Gastrocnemius medialis (tissue), 4 donors: ENCODE measurements around the gene ST6GALNAC4. TPM values are rescaled to one million over a fixed set of nuclear protein-coding genes. Genes with fewer than 3 reads are reported as not detected.

ENCODE experiments used
- ATAC-seq, 2 donors: fragments of 150-250 bp; one replicate each; pipeline ENCODE4 v1.9.1; 2016
- DNase-seq, 2 donors: peaks; one replicate each; pipeline ENCODE4 v3.0.0-alpha.2; 2019
- H3K27ac ChIP-seq, 4 donors: fragments of 200-600 bp; sonication (generic); 1 replicate in 1 of 4; 2 replicates in 3 of 4; pipeline ENCODE4 v1.5.1; 2016 to 2018; ENCODE audit warnings: mild to moderate bottlenecking in 2 of 4, moderate library complexity in 1 of 4
- H3K27me3 ChIP-seq, 3 donors: fragments of 200-600 bp; sonication (generic) in 2 of 3; 1 replicate in 1 of 3; 2 replicates in 2 of 3; pipeline versions ENCODE4 v1.5.1 to v1.6.0; 2016 to 2019; ENCODE audit warnings: mild to moderate bottlenecking in 1 of 3, moderate library complexity in 1 of 3
- H3K36me3 ChIP-seq, 2 donors: fragments of 200-600 bp; sonication (generic) in 1 of 2; one replicate each; pipeline ENCODE4 v1.5.1; 2017 to 2018
- H3K4me1 ChIP-seq, 2 donors: fragments of 200-600 bp; sonication (generic) in 1 of 2; one replicate each; pipeline ENCODE4 v1.5.1; 2016 to 2017; ENCODE audit warnings: mild to moderate bottlenecking in 2 of 2
- H3K4me3 ChIP-seq, 4 donors: fragments of 200-600 bp; sonication (generic) in 3 of 4; 1 replicate in 1 of 4; 2 replicates in 3 of 4; pipeline ENCODE4 v1.5.1; 2016 to 2019; ENCODE audit warnings: mild to moderate bottlenecking in 2 of 4
- H3K9me3 ChIP-seq, 3 donors: fragments of 200-600 bp; sonication (generic) in 2 of 3; 1 replicate in 1 of 3; 2 replicates in 2 of 3; pipeline ENCODE4 v1.5.1; 2016 to 2019
- CTCF ChIP-seq, 5 experiments: fragments of 450-650 bp in 3 of 5; fragments of 200-600 bp in 2 of 5; sonication (generic) in 2 of 5; IDR thresholded peaks in 4 of 5; conservative IDR thresholded peaks in 1 of 5; 1 replicate in 4 of 5; 2 replicates in 1 of 5; pipeline ENCODE4 v1.5.1; 2016 to 2019; ENCODE audit warnings: antibody characterized with exemption in 5 of 5, mild to moderate bottlenecking in 3 of 5, moderate library complexity in 3 of 5
- POLR2A ChIP-seq, 2 donors: fragments of 450-650 bp; IDR thresholded peaks; one replicate each; pipeline ENCODE4 v1.6.1; 2017; ENCODE audit warnings: antibody characterized with exemption in 2 of 2, mild to moderate bottlenecking in 2 of 2, moderate library complexity in 2 of 2
- in situ Hi-C, 4 donors: fragments of 200-750 bp; cut with MboI; loops; one replicate each; pipeline versions ENCODE4 v1.15.0 to v1.8.0; 2017; ENCODE audit warnings: low sequenced_read_pairs in 4 of 4
- intact Hi-C: fragments of 100-400 bp; cut with DNase I; formaldehyde crosslinking; loops from one replicate; pipeline ENCODE4 v1.15.1; 2023; ENCODE audit warnings: low total_unique reads
- total RNA-seq, 4 donors: library from RNA; depleted of rRNA; stranded (reverse); fragments of >200 nt; gene quantifications; one replicate each; pipeline versions ENCODE4 v1.1.0 to v1.2.3, GENCODE V29; 2016

ST6GALNAC4 gene
- total RNA-seq, 4 donors from 2014 or later: 11.2 to 48.4 (median 23.6) TPM

GRCh38 chr9:127903557-127904475, 13.0 kb downstream of the ST6GALNAC4 start:
- H3K27me3 ChIP-seq: no peaks in the 10 kb centered on the region
- in situ Hi-C loops (loop anchor here in 1 of 4 donors (25.0 kb wide), 1 partner anchor 667 kb away; no protein-coding TSS in a partner anchor), intact Hi-C loops (no loop called here)
- peak overlapping the region; percentile 9 to 75 (median 66) for H3K27ac ChIP-seq
- DNase-seq (peak in 1 of 2 donors; percentile 47), ATAC-seq (no peak)
- no peak for TF ChIP-seq POLR2A (IDR thresholded peaks at IDR 0.05)
- TF ChIP-seq CTCF (IDR thresholded peaks at IDR 0.05 in 4 of 5, conservative IDR thresholded peaks at IDR 0.05 in 1 of 5): no peak
- H3K36me3 ChIP-seq: peaks cover 0 to 10% of the 10 kb centered on the region in 2 donors
- H3K4me1 ChIP-seq: peaks cover 20 to 21% of the 10 kb centered on the region in 2 donors
- H3K4me3 ChIP-seq: no peak overlapping the region
- H3K9me3 ChIP-seq: no peaks in the 10 kb centered on the region

GRCh38 chr9:127899128-127899943, 17.5 kb downstream of the ST6GALNAC4 start, which contains the start of gene ST6GALNAC6:
Gene ST6GALNAC6 (minus strand): TSS chr9:127899603. CDS start chr9:127897981, 1,622 bp downstream.
- H3K27ac ChIP-seq: peak within 1 kb of the TSS; percentile 90 to 97 (median 93)
- TF ChIP-seq CTCF (IDR thresholded peaks at IDR 0.05 in 4 of 5, conservative IDR thresholded peaks at IDR 0.05 in 1 of 5) (peak in 1 of 5 experiments; percentile 13), POLR2A (IDR thresholded peaks at IDR 0.05) (peak; percentile 69 to 79)
- peaks cover 0 to 18% of the 10 kb centered on the region in 2 donors for H3K36me3 ChIP-seq
- intact Hi-C loops (loop anchor here (5.0 kb wide), 1 partner anchor 447 kb away; the partner anchor contains the start of genes LRSAM1 and RPL12), in situ Hi-C loops (no loop called here)
- DNase-seq (peak in 1 of 2 donors; percentile 64), ATAC-seq (peak; percentile 68 to 72)
- H3K9me3 ChIP-seq: no peaks in the 10 kb centered on the region
- no peaks in the 10 kb centered on the region for H3K27me3 ChIP-seq
- peaks cover 30 to 45% of the 10 kb centered on the region in 2 donors for H3K4me1 ChIP-seq
- peak within 1 kb of the TSS; percentile 89 to 94 (median 90) for H3K4me3 ChIP-seq

GRCh38 chr9:127898433-127899127, 18.3 kb downstream of the ST6GALNAC4 start:
- peak overlapping the region; percentile 89 to 94 (median 90) for H3K4me3 ChIP-seq
- ATAC-seq: peak; percentile 18 to 30
- in situ Hi-C loops: no loop called here
- peak overlapping the region; percentile 90 to 97 (median 93) for H3K27ac ChIP-seq
- H3K36me3 ChIP-seq: peaks cover 0 to 25% of the 10 kb centered on the region in 2 donors
- no peaks in the 10 kb centered on the region for H3K27me3 ChIP-seq
- TF ChIP-seq CTCF (IDR thresholded peaks at IDR 0.05 in 4 of 5, conservative IDR thresholded peaks at IDR 0.05 in 1 of 5): no peak
- TF ChIP-seq POLR2A (IDR thresholded peaks at IDR 0.05): no peak
- intact Hi-C loops: loop anchor here (5.0 kb wide), 1 partner anchor 446 kb away; the partner anchor contains the start of genes LRSAM1 and RPL12
- peaks cover 23 to 40% of the 10 kb centered on the region in 2 donors for H3K4me1 ChIP-seq
- DNase-seq: no peak
- no peaks in the 10 kb centered on the region for H3K9me3 ChIP-seq

- H3K4me1 ChIP-seq: peaks cover 22 to 35% of the 10 kb centered on the region in 2 donors
Observed at GRCh38 chr9:127897193-127897692, 19.6 kb downstream of the ST6GALNAC4 start.

More at GRCh38 chr9:127897193-127897692, 19.6 kb downstream of the ST6GALNAC4 start:
- intact Hi-C loops (loop anchor here (1.0 to 5.0 kb wide), 3 partner anchors 20 to 445 kb away; partner anchors contain the start of genes AK1, LRSAM1, RPL12 and ST6GALNAC4), in situ Hi-C loops (no loop called here)
- TF ChIP-seq CTCF (IDR thresholded peaks at IDR 0.05 in 4 of 5, conservative IDR thresholded peaks at IDR 0.05 in 1 of 5): peak in 1 of 5 experiments; percentile 6
- peak; percentile 42 to 72 for TF ChIP-seq POLR2A (IDR thresholded peaks at IDR 0.05)
- no peaks in the 10 kb centered on the region for H3K9me3 ChIP-seq
- peak overlapping the region; percentile 90 to 97 (median 93) for H3K27ac ChIP-seq
- DNase-seq (peak; percentile 89 to 93), ATAC-seq (peak; percentile 88)
- H3K4me3 ChIP-seq: peak overlapping the region; percentile 89 to 94 (median 90)
- peaks cover 0 to 38% of the 10 kb centered on the region in 2 donors for H3K36me3 ChIP-seq
- no peaks in the 10 kb centered on the region for H3K27me3 ChIP-seq
